IPS-15b (cell line): ENCODE data around the gene ZDHHC13.

Experiments used
- H3K27me3 ChIP-seq: one replicate; pipeline ENCODE4 v1.6.1; 2013; ENCODE audit warnings: low read length; ENCODE audit not compliant: control insufficient read depth, insufficient read depth
- H3K36me3 ChIP-seq: one replicate; pipeline ENCODE4 v1.6.1; 2013; ENCODE audit warnings: low read length; ENCODE audit not compliant: control insufficient read depth, insufficient read depth
- H3K4me1 ChIP-seq: one replicate; pipeline ENCODE4 v1.6.1; 2013; ENCODE audit warnings: mild to moderate bottlenecking, low read length; ENCODE audit not compliant: control insufficient read depth, insufficient read depth
- H3K4me3 ChIP-seq: one replicate; pipeline ENCODE4 v1.5.1; 2013; ENCODE audit warnings: low read depth, low read length
- H3K9ac ChIP-seq: one replicate; pipeline ENCODE4 v1.6.1; 2013; ENCODE audit warnings: low read depth, mild to moderate bottlenecking, low read length
- H3K9me3 ChIP-seq: one replicate; pipeline ENCODE4 v1.6.1; 2013; ENCODE audit warnings: mild to moderate bottlenecking, low read length; ENCODE audit not compliant: control insufficient read depth, insufficient read depth

The ZDHHC13 gene

DNA sequence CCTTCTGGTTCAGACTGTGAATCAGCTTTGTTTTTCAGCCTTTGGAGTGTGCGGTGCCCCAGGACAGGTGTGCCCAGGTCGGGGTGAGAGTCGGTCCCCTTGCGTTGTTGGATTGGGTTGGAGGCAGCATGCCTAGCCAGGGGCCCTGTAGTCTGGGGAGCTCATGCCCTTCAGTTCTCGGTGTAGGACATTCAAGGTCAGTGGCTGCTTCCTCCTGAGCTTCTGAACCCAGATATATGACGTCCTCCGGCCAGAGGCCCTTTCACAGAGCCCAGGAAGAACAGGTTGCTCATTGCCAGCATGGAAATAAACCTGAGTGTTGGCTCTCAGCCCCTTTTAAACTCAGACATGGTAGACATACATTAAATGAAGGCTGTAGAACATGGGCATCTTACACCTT, 82.1 kb downstream of the ZDHHC13 start:
- Histone ChIP-seq H3K36me3 (no peaks in the 10 kb centered on the region), H3K9ac (no peak overlapping the region), H3K9me3 (no peaks in the 10 kb centered on the region), H3K27me3 (no peaks in the 10 kb centered on the region), H3K4me1 (no peaks in the 10 kb centered on the region), H3K4me3 (no peak overlapping the region)

DNA sequence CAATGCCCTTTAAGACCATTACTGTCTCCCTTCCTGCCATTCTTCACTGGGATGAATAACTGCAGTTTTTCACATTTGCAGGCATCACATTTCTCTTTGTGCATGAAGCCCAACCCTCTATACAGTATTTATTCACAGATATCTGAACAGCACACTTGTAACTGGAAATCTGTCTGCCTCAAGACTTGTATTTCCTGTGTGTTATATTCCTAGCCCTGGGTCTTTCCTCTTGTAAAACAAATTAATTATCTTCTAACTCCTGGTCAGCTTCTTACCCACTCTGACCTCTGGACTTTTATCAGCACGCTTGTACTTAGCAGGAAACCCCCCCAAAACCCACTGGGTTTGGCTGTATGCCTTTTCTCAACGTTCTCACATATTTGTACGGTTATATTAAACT, 82.8 kb downstream of the ZDHHC13 start:
- Histone ChIP-seq H3K4me3 (no peak overlapping the region), H3K27me3 (no peaks in the 10 kb centered on the region), H3K4me1 (no peaks in the 10 kb centered on the region), H3K9me3 (no peaks in the 10 kb centered on the region), H3K36me3 (no peaks in the 10 kb centered on the region), H3K9ac (no peak overlapping the region)

GRCh38 chr11:19200410-19201201, 83.6 kb downstream of the ZDHHC13 start:
- H3K9me3 ChIP-seq, result no peaks in the 10 kb centered on the region
- H3K4me1 ChIP-seq, result no peaks in the 10 kb centered on the region
- no peak overlapping the region for H3K9ac ChIP-seq

DNA sequence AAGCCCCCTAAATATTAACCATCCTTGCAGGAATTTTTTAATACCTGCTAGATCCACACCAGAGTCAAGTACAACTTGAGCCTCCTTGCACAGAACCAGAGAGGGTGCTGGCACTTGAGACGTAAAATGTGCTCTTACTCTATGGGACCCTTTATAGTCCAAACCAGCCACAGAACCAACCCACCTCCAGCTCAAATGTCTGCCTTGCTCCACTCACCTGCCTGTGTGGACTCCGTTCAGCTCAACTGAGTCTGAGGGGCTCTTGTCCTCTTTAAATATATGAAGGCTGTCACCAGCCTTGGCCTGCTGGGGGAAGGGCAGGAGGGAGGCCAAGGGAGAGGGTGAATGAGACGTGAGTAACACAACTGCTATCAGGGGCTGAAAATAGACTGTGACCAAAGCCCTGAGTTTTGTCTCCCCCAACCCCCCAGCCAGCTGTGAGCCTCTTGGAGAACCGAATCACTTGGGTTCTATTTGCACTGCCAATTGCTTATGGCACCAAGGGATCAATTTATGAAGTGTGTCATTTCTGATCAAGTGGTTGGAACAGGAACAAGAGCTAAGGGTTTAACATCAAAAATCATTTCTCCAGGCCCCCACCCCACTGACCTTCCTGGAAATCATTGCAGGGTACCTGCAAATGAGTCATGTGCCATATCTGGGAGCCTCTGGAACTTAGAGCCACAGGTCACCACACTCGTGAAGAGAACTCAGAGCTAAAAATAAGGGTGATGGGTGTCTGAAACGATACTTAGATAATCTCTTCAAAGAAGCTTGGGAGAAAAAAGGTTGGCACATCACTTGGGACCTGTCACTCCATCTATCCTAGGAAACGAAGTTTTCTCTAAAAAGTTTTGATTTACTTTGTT, 85.0 kb downstream of the ZDHHC13 start, which contains the start of gene CSRP3:
TSS of gene CSRP3 (minus strand) at position 247 of the 869 bp plus-strand sequence. CDS start 9,535 bp downstream, outside the sequence.
- H3K9ac ChIP-seq, result no peak within 1 kb of the TSS
- H3K27me3 ChIP-seq, result no peaks in the 10 kb centered on the region
- H3K4me3 ChIP-seq, result no peak within 1 kb of the TSS
- H3K36me3 ChIP-seq, result no peaks in the 10 kb centered on the region
- H3K4me1 ChIP-seq, result no peaks in the 10 kb centered on the region
- H3K9me3 ChIP-seq, result no peaks in the 10 kb centered on the region

More at GRCh38 chr11:19200410-19201201, 83.6 kb downstream of the ZDHHC13 start:
- Histone ChIP-seq H3K27me3 (no peaks in the 10 kb centered on the region), H3K4me3 (no peak overlapping the region), H3K36me3 (no peaks in the 10 kb centered on the region)

DNA sequence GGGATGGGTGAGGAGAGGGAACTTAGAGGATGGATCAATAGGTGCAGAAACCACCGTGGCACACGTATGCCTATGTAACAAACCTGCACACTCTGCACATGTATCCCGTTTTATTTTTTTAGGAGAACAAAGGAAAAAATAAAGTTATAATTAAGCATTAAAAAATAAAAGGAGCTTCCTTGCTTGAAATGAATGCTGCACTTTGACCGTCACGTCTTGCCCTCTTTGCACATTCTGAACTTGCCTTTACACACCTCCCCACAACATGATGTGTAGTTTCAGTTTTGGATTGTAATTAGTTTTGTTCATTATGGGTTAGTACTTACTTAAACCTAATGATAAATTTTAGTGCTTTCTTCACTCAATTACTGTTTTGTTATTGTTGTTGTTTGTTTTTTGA, 87.9 kb downstream of the ZDHHC13 start:
- no peaks in the 10 kb centered on the region for H3K27me3 ChIP-seq
- no peak overlapping the region for H3K4me3 ChIP-seq
- no peaks in the 10 kb centered on the region for H3K36me3 ChIP-seq
- H3K9me3 ChIP-seq, result no peaks in the 10 kb centered on the region
- H3K9ac ChIP-seq, result no peak overlapping the region
- H3K4me1 ChIP-seq, result no peaks in the 10 kb centered on the region

DNA sequence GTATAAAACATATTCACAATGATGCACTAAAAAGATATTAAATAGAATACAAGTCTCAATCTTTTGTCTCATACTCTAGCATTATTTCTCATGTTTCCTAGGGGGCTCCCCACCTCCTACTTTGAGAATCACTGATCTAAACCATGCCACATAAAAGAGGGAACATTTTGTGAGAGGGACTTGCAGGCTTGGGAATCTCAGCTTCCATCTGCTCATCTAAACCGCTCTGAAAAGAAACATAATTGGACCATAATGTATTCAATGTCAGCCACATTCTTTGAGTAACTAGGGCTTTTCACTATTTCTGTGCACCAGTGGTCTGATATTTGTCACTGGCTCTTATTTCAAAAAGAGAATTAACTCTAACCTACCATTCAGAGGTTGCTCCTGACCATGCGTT, 91.2 kb downstream of the ZDHHC13 start:
- Histone ChIP-seq H3K4me3 (no peak overlapping the region), H3K4me1 (no peaks in the 10 kb centered on the region), H3K27me3 (no peaks in the 10 kb centered on the region)

GRCh38 chr11:19208959-19209546, 92.1 kb downstream of the ZDHHC13 start:
- Histone ChIP-seq H3K4me1 (no peaks in the 10 kb centered on the region), H3K9ac (no peak overlapping the region), H3K27me3 (no peaks in the 10 kb centered on the region), H3K36me3 (no peaks in the 10 kb centered on the region), H3K4me3 (no peak overlapping the region), H3K9me3 (no peaks in the 10 kb centered on the region)

More for the DNA sequence above, 91.2 kb downstream of the ZDHHC13 start:
- Histone ChIP-seq H3K36me3 (no peaks in the 10 kb centered on the region), H3K9ac (no peak overlapping the region), H3K9me3 (no peaks in the 10 kb centered on the region)

DNA sequence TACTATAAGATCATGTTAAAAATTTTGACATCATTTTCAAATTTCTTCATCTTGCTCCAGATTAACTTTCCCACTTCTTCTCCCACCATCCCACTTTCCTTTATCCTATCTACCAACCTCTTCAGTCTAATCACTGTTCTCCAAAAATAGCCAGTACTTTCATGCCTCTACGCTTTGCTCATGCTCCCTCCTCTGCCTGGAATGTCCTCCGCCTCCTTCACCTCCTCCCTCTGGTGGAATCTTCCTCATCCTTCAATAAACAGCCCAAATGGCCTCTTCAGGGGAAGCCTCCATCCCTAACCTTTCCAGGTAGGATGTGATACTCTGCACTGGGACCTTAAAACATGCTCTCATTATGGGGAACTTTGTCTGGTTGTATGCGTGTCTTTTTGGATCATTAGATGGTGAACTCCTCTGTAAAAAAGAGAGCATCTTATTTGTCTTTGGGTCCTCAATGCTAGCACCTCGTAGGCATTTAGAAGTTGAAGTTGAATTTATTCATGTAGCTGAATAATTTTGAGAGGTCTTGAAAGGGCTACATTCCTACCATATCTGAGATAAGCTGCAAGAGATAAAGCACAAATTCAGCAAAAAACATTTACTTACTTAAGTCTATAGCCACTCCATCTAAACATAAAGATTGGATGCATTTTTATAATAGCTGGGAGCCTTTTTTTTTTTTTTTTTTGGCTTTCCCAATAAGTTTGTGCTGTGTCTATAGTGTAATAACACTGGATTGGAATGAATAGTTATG, 92.8 kb downstream of the ZDHHC13 start:
- no peaks in the 10 kb centered on the region for H3K36me3 ChIP-seq
- H3K9me3 ChIP-seq, result no peaks in the 10 kb centered on the region
- H3K27me3 ChIP-seq, result no peaks in the 10 kb centered on the region
- no peaks in the 10 kb centered on the region for H3K4me1 ChIP-seq
- H3K4me3 ChIP-seq, result no peak overlapping the region
- no peak overlapping the region for H3K9ac ChIP-seq

DNA sequence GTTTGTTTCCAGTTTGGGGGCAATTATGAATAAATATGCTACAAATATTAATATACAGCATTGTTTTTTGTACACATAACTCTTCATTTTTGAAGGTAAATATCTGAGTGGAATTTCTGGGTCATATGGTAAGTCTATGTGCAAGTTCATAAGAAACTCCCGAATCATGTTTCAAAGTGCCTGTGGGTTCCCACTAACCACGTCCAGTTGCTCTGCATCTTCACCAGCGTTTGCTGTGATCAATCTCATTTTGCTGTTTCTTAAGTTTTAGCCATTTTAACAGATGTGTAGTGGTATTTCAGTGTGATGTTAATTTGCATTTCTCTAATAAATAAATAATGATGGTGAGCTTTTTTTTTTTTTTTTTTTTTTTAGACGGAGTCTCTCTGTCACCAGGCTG, 99.1 kb downstream of the ZDHHC13 start:
- Histone ChIP-seq H3K4me3 (no peak overlapping the region), H3K36me3 (no peaks in the 10 kb centered on the region), H3K27me3 (no peaks in the 10 kb centered on the region), H3K9ac (no peak overlapping the region), H3K9me3 (no peaks in the 10 kb centered on the region), H3K4me1 (no peaks in the 10 kb centered on the region)

DNA sequence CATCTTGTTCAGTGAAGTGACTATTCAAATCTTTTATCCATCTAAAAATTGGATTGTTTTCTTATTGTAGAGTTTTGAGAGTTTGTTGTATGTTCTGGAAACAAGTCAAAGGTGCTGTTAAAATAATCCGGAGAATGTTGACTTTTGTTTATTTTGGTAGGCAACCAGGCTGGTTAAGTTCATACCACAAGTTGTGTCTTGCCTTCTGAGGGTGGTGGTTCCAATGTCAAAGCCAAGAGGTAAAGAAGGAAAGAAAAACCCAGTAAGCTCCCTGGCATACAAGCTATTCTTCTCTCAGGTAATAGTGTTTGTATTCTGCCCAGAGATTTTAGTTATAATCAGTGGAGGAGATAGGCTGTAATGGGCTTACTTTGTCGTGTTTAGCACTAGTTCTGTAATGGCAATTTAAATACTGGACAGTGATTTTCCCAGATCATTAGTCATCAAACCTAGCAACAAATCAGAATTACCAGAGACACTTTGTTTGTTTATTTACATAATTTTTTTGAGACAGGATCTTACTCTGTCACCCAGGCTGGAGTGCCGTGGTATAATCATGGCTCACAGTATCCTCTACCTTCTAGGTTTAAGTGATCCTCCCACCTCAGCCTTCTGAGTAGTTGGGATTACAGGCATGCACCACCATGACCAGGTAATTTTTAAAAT, 99.9 kb downstream of the ZDHHC13 start:
- Histone ChIP-seq H3K9ac (no peak overlapping the region), H3K36me3 (no peaks in the 10 kb centered on the region), H3K4me1 (no peaks in the 10 kb centered on the region), H3K27me3 (no peaks in the 10 kb centered on the region), H3K9me3 (no peaks in the 10 kb centered on the region), H3K4me3 (no peak overlapping the region)

DNA sequence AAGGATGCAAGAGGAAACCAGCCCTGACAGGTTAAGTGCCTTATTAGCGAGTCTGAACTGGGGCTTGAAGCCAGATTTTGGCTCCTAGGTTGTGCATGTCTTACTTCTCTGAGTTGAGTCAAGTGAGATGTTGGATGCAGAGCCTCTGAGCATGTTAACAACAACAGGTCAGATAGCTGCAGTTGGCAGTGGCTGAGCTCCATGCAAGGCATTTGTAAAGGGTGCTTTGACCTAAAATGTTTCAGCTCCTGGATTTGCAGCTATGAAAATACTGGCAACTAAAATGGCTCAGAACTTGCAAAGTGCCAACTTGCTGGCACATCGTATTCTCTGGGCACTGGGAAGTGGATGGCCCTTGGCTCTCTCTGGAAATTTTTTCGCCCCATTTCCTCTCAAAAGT, 101.2 kb downstream of the ZDHHC13 start:
- no peaks in the 10 kb centered on the region for H3K9me3 ChIP-seq
- H3K27me3 ChIP-seq, result no peaks in the 10 kb centered on the region
- H3K36me3 ChIP-seq, result no peaks in the 10 kb centered on the region
- H3K4me3 ChIP-seq, result no peak overlapping the region
- H3K4me1 ChIP-seq, result no peaks in the 10 kb centered on the region
- no peak overlapping the region for H3K9ac ChIP-seq
